ENCODE measurements around the gene CHST8.

DNA sequence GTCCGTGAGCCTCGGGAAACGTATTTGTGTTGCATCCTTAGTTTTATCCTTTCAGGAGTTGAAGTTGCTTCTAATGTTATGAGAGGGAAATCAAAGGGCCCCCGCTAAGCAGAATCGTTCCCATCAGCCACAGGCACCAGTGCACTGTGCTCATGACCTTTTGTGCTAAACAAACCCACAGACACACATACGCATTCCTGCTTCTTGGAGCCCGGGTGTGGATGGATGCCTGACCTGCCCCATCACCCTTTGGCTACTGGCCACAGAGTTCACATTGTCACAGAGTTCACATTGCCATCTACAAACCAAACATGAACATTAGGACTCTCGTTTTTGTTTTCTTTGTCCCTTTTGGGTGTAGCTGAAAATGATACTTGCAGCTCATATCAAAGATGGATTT is 47.2 kb downstream of the CHST8 start:
- TF ChIP-seq, protein P1, sequence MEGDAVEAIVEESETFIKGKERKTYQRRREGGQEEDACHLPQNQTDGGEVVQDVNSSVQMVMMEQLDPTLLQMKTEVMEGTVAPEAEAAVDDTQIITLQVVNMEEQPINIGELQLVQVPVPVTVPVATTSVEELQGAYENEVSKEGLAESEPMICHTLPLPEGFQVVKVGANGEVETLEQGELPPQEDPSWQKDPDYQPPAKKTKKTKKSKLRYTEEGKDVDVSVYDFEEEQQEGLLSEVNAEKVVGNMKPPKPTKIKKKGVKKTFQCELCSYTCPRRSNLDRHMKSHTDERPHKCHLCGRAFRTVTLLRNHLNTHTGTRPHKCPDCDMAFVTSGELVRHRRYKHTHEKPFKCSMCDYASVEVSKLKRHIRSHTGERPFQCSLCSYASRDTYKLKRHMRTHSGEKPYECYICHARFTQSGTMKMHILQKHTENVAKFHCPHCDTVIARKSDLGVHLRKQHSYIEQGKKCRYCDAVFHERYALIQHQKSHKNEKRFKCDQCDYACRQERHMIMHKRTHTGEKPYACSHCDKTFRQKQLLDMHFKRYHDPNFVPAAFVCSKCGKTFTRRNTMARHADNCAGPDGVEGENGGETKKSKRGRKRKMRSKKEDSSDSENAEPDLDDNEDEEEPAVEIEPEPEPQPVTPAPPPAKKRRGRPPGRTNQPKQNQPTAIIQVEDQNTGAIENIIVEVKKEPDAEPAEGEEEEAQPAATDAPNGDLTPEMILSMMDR (IDR thresholded peaks at IDR 0.05) = no peak
- TF ChIP-seq ZNF121 (CRISPR knock-in tag; IDR thresholded peaks at IDR 0.05) = no peak
- TF ChIP-seq, protein P2, sequence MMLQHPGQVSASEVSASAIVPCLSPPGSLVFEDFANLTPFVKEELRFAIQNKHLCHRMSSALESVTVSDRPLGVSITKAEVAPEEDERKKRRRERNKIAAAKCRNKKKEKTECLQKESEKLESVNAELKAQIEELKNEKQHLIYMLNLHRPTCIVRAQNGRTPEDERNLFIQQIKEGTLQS (CRISPR knock-in tag; conservative IDR thresholded peaks at IDR 0.05) = no peak
- TF ChIP-seq, protein P3, sequence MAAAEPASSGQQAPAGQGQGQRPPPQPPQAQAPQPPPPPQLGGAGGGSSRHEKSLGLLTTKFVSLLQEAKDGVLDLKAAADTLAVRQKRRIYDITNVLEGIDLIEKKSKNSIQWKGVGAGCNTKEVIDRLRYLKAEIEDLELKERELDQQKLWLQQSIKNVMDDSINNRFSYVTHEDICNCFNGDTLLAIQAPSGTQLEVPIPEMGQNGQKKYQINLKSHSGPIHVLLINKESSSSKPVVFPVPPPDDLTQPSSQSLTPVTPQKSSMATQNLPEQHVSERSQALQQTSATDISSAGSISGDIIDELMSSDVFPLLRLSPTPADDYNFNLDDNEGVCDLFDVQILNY (CRISPR knock-in tag; IDR thresholded peaks at IDR 0.05) = no peak
- TF ChIP-seq SMAD3 (CRISPR knock-in tag; IDR thresholded peaks at IDR 0.05; ENCODE audit: borderline replicate concordance) = no peak
- TF ChIP-seq, protein P4, sequence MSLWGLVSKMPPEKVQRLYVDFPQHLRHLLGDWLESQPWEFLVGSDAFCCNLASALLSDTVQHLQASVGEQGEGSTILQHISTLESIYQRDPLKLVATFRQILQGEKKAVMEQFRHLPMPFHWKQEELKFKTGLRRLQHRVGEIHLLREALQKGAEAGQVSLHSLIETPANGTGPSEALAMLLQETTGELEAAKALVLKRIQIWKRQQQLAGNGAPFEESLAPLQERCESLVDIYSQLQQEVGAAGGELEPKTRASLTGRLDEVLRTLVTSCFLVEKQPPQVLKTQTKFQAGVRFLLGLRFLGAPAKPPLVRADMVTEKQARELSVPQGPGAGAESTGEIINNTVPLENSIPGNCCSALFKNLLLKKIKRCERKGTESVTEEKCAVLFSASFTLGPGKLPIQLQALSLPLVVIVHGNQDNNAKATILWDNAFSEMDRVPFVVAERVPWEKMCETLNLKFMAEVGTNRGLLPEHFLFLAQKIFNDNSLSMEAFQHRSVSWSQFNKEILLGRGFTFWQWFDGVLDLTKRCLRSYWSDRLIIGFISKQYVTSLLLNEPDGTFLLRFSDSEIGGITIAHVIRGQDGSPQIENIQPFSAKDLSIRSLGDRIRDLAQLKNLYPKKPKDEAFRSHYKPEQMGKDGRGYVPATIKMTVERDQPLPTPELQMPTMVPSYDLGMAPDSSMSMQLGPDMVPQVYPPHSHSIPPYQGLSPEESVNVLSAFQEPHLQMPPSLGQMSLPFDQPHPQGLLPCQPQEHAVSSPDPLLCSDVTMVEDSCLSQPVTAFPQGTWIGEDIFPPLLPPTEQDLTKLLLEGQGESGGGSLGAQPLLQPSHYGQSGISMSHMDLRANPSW (CRISPR knock-in tag; conservative IDR thresholded peaks at IDR 0.05; ENCODE audit: low read depth) = no peak
- TF ChIP-seq, protein P5, sequence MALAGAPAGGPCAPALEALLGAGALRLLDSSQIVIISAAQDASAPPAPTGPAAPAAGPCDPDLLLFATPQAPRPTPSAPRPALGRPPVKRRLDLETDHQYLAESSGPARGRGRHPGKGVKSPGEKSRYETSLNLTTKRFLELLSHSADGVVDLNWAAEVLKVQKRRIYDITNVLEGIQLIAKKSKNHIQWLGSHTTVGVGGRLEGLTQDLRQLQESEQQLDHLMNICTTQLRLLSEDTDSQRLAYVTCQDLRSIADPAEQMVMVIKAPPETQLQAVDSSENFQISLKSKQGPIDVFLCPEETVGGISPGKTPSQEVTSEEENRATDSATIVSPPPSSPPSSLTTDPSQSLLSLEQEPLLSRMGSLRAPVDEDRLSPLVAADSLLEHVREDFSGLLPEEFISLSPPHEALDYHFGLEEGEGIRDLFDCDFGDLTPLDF (CRISPR knock-in tag; IDR thresholded peaks at IDR 0.05) = no peak
- TF ChIP-seq, protein P6, sequence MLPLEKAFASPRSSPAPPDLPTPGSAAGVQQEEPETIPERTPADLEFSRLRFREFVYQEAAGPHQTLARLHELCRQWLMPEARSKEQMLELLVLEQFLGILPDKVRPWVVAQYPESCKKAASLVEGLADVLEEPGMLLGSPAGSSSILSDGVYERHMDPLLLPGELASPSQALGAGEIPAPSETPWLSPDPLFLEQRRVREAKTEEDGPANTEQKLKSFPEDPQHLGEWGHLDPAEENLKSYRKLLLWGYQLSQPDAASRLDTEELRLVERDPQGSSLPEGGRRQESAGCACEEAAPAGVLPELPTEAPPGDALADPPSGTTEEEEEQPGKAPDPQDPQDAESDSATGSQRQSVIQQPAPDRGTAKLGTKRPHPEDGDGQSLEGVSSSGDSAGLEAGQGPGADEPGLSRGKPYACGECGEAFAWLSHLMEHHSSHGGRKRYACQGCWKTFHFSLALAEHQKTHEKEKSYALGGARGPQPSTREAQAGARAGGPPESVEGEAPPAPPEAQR (CRISPR knock-in tag; IDR thresholded peaks at IDR 0.05) = no peak
- no peak for TF ChIP-seq TCF7 (CRISPR knock-in tag; IDR thresholded peaks at IDR 0.05; ENCODE audit: low read depth)
- TF ChIP-seq, protein P7, sequence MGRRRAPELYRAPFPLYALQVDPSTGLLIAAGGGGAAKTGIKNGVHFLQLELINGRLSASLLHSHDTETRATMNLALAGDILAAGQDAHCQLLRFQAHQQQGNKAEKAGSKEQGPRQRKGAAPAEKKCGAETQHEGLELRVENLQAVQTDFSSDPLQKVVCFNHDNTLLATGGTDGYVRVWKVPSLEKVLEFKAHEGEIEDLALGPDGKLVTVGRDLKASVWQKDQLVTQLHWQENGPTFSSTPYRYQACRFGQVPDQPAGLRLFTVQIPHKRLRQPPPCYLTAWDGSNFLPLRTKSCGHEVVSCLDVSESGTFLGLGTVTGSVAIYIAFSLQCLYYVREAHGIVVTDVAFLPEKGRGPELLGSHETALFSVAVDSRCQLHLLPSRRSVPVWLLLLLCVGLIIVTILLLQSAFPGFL (CRISPR knock-in tag; IDR thresholded peaks at IDR 0.05; ENCODE audit: borderline replicate concordance) = no peak
- TF ChIP-seq, protein P8, sequence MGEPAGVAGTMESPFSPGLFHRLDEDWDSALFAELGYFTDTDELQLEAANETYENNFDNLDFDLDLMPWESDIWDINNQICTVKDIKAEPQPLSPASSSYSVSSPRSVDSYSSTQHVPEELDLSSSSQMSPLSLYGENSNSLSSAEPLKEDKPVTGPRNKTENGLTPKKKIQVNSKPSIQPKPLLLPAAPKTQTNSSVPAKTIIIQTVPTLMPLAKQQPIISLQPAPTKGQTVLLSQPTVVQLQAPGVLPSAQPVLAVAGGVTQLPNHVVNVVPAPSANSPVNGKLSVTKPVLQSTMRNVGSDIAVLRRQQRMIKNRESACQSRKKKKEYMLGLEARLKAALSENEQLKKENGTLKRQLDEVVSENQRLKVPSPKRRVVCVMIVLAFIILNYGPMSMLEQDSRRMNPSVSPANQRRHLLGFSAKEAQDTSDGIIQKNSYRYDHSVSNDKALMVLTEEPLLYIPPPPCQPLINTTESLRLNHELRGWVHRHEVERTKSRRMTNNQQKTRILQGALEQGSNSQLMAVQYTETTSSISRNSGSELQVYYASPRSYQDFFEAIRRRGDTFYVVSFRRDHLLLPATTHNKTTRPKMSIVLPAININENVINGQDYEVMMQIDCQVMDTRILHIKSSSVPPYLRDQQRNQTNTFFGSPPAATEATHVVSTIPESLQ (CRISPR knock-in tag; IDR thresholded peaks at IDR 0.05) = no peak
- no peak for TF ChIP-seq SOX15 (CRISPR knock-in tag; IDR thresholded peaks at IDR 0.05)
- TF ChIP-seq, protein P9, sequence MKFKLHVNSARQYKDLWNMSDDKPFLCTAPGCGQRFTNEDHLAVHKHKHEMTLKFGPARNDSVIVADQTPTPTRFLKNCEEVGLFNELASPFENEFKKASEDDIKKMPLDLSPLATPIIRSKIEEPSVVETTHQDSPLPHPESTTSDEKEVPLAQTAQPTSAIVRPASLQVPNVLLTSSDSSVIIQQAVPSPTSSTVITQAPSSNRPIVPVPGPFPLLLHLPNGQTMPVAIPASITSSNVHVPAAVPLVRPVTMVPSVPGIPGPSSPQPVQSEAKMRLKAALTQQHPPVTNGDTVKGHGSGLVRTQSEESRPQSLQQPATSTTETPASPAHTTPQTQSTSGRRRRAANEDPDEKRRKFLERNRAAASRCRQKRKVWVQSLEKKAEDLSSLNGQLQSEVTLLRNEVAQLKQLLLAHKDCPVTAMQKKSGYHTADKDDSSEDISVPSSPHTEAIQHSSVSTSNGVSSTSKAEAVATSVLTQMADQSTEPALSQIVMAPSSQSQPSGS (CRISPR knock-in tag; IDR thresholded peaks at IDR 0.05; ENCODE audit: borderline replicate concordance, low read depth) = no peak

Data from WTC11 (cell line).